Sigmoid colon (tissue), 4 donors: ENCODE data around the gene DHRS3.

Experiments
- POLR2A ChIP-seq, 2 donors: fragments of 450-650 bp; IDR thresholded peaks; one replicate each; pipeline ENCODE4 v1.6.1; 2016; ENCODE audit warnings: antibody characterized with exemption in 2 of 2, mild to moderate bottlenecking in 2 of 2, moderate library complexity in 2 of 2
- POLR2AphosphoS5 ChIP-seq, 4 donors: sonication (generic); formaldehyde crosslinking; IDR thresholded peaks; one replicate each; pipeline ENCODE4 v1.6.1; 2017; ENCODE audit warnings: antibody characterized with exemption in 4 of 4

GRCh38 chr1:12654004-12654567, 36.1 kb upstream of the DHRS3 start:
- TF ChIP-seq POLR2AphosphoS5 (IDR thresholded peaks at IDR 0.05) (no peak), POLR2A (IDR thresholded peaks at IDR 0.05) (no peak)
